Fibroblast of skin of left biceps (primary cell): ENCODE measurements around the gene NFE2L2.
"Not testable (repeated sequence)": the region's sequence is repeated elsewhere in the genome, so short reads cannot be mapped to it uniquely, and the experiment has no call there.

Experiments used
- DNase-seq, 2 experiments: peaks; one replicate each; pipeline ENCODE4 v3.0.0-alpha.2; 2013; ENCODE audit warnings: low read depth in 2 of 2

The NFE2L2 gene

DNA sequence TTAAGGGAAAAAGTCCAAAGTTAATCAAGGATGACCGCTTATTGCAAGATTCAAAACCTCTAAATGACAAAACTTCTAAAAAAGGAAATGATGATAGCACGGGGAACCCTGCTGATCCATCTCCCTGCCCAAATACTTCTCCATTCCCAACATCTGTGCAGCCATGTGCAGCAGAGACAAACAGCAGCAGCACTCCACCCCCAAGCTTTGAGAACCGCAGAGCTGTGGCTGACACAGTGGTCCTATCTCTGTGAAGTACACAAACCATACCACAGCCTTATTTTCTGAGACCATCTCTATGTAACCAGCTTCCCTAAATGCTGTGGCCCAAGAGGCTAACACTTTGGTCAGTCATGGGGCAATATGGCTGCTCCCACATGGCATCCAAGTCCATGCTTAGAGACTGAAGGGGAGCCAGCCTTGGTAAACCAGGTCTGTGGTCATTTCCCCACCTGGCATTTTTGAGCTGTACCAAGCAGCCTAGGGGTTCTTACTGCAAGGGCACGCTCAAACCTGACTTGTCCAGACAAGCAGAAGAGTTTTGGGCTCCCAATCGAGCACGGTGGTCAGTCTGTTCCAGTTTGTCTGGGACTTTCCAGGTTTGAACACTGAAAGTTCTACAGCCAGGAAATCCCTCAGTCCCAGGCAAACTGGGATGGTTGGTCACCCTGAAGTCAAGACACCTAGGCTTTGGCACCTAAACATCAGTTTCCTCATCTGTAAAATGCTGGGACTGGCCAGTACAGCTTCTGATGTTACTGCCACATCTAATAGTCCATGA, 17.1 kb upstream of the NFE2L2 start:
- no peak for DNase-seq

- DNase-seq = no peak
These were observed 15.3 kb upstream of the NFE2L2 start for GRCh38 chr2:177279847-177280246.

DNA sequence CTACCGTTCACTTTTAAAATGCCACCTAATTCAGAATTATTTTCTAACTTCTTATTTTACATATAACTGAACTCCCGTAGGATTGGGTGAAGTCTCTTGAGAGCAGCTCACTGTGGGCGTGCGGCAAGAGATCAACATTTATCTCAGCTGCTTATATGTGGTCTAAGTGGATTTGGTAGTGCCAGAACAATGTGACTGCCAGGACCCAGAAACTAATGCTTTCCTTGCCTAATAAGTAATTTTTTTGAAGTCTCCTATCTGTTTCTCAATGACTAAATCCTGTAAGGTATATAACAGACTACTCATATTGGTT, 11.2 kb upstream of the NFE2L2 start:
- no peak for DNase-seq

DNA sequence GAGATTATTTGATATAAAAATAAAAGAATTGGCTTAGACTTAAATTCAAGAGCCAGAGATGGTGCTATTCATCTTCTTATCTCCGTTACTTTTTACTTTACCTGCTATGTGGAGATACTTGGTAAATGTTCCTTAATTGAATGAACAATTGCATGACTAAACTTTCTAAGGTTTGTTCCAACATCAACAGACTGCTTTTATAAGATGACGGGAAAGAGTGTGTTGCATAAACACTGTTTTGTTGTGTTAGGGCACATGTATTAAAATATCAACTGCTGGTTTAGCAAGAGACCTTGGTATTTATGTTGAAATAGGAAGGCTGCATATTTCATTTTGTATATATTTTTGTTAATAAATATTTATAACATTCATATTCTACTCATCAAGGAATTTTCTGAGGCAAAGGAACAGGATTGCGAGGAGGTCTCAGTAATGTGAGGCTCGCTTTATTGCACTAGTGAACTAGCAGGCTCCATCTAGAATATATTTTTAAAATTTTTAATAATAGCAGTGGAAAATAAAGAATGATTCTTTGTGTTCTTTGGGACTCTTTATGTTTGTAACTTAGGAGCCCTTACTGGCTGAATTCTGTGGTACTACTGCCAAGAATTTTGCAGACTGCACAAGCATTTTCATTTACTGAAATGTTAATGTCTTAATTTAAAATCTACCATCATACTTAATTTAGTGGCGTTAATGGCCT, 10.7 kb upstream of the NFE2L2 start:
- DNase-seq = no peak

GRCh38 chr2:177273408-177273807, 8.9 kb upstream of the NFE2L2 start:
- DNase-seq = no peak

GRCh38 chr2:177272765-177273164, 8.2 kb upstream of the NFE2L2 start:
- DNase-seq = no peak

- DNase-seq = no peak
These were observed 7.6 kb upstream of the NFE2L2 start for GRCh38 chr2:177271981-177272666.

DNA sequence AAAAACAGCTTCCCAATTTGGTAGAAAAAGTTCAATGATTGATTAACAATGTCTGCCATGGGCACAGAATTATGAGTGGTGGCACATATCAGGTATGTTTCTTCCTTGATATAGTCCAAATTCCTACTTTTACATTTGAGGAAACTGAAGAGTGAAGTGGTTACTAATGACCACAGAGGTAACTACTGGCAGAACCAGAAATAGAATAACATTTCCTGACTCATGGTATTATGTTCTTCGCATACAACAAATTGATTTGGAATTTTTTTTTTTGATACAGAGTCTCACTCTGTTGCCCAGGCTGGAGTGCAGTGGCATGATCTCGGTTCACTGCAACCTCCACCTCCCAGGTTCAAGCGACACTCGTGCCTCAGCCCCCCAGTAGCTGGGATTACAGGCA, 6.0 kb upstream of the NFE2L2 start:
- no peak for DNase-seq

DNA sequence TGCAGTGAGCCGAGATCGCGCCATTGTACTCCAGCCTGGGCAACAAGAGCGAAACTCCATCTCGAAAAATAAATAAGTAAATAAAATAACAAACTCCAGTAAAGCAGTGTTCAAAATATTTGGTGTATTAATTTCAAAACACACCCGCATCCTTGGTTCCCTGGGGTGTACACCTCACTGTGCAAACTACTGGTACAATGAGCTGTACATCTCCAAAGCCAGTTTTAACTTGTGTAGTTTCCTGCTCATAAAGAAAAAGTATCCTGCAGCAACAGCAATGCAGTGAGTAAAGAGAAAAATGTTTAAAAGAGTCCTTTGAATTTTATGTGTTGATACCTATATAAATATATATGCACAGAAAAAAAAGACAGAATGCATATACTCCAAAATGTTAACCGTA, 4.4 kb upstream of the NFE2L2 start:
- no peak for DNase-seq

GRCh38 chr2:177268187-177268871, 3.8 kb upstream of the NFE2L2 start:
- no peak for DNase-seq

DNA sequence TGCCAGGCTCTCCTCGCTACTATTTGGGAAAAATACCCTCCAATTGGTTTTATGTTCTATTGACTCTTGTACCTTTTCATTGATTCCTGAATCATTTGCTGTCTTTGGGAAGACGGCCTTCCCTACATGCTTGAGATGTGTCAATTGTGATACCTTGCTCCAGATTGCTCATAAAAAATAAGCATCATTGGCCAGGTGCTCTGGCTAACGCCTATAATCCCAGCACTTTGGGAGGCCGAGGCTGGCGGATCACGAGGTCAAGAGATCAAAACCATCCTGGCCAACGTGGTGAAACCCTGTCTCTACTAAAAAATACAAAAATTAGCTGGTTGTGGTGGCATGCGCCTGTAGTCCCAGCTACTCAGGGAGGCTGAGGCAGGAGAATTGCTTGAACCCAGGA, 2.4 kb upstream of the NFE2L2 start:
- not testable (repeated sequence) for DNase-seq

DNA sequence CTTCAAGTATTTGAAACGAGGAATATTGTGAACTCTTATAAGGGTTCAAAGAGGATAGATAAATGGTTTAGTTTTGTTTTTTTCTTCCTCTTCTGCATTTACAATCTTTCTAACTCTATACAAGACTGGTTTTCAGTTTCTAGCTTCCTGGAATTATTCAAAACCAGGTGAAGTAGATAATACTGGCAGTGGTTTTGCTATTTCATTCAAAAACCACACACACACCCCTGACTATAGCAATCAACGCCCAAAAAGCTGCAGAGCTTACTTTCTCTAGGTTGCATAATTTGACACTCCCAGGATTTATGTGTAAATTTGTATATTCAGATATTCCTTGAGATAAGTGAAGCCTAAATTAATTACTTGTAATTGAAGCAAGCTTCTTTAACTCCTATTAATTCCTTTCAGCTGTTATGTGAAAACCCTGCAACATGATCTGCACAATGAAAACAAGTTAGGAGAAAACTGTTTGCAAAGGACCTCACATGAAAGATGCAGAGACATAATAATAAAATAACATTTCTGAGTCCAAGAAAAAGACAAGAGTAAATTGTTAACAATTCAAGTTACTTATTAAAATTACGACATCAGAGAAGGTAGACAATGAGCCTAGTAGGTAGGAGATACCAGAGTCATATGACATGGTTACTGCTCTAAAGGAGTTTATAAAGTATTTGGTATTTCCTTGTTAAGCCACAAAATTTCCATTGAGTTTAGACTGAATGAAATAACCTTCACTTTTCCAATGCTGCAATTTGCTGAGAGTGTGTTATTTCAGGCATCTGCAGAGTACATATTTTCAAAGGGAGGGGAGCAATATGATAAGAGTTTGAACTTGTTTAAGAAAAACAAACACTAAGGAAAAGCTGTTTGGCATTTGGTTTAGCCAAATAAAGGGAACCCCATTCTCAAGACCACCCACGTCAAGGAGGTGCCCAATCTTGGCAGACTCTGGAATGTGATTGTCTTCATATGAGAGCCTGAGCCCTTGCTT, 1.6 kb upstream of the NFE2L2 start:
- no peak for DNase-seq

DNA sequence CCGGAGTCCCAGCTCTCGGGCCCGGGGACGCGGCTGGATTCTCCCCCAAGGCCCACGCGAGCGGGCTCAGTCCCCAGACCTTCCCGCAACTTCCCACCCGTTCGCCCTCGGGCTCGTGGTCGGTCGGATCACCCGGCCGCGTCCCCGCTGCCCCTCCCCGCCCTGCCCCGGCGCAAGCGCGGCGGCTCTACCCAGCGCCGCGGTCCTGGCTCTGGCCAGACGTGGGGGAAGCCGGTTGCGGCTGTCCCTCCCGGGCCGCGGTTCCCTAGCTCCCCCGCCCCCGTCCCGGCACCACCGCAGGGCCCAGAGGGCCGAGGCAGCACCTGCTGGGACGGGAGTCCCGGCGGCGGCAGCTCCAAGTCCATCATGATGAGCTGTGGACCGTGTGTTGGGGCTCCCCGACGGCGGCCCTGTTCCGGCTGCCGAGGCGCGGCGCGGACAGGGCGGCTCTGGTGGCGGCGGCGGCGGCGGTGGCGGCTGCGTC, 276 bp downstream of the NFE2L2 start:
- no peak for DNase-seq

- peak; percentile 94 to 95 for DNase-seq
These were observed 897 bp downstream of the NFE2L2 start for GRCh38 chr2:177263451-177264208.

- no peak for DNase-seq
These were observed 1.5 kb downstream of the NFE2L2 start for GRCh38 chr2:177262958-177263450.

GRCh38 chr2:177262092-177262491, 2.4 kb downstream of the NFE2L2 start:
- DNase-seq = no peak

DNA sequence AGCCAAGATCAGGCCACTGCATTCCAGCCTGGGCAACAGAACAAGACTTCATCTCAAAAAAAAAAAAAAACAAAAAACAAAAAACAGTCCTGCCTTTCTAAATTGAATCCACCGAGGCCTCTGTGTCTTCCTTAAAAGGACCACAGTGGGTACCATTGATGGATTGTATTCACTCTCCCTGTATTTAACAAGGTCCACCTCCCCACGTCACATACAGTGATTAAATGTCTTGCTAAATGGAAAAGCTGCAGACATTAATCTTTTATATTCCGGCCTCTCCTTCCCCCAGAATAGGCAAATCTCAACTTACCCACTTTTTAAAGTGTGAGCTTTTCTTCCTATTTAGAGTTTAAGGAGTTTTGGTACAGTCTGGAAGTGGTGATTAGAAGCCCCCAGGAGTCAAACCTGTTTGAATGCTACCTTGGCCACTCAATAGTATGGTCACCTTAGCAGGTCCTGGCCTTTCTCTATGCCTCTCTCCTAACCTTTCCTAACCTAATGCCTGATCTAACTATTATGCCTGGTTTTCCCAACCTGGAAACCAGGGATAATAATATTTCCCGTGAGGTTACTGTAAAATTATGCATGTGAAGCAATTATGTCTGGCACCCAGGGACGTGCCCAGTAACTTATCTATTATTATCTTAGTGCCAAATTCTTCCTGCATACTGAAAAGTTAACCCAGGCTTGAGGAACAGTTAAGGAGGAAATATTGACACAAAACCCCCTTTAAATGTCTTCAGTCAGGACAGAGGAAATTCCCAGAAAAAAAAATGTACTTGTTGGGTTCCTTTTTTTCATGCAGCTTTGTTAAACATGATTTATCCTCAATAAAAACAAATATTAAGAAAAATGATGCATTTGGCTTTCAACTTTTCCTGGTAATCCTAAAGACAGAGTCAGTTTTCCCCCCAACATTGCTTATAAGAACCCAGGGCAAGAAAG, 3.1 kb downstream of the NFE2L2 start:
- DNase-seq = no peak

DNA sequence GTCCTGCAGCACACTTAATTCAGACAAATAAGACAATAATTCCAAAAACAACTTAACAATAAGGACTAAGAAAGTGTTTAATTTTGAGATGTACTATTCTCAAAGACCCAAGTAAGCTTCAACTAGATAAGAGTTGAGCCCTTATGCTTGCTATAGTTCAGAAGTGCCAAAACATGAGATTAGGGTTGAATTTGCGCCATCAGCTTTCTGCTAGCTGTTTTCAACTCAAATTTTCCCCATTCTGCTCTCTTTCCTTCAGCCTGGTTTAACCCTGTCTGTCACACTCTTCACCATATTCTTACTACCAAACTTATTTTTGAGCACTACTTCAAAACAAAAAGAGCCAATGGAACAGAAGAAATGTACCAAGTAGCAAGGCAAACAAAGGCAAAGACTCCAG, 4.1 kb downstream of the NFE2L2 start:
- no peak for DNase-seq

GRCh38 chr2:177258059-177258458, 6.5 kb downstream of the NFE2L2 start:
- no peak for DNase-seq
